Epithelial cell of esophagus (primary cell): ENCODE results near the gene PRSS38.

ENCODE experiments used
- DNase-seq: peaks from one replicate; pipeline ENCODE4 v3.0.0; 2010; ENCODE audit warnings: low read depth
- H3K4me3 ChIP-seq: 2 replicates; pipeline ENCODE4 v1.5.1; 2011; ENCODE audit warnings: mild to moderate bottlenecking, low read length, control low read depth
- CTCF ChIP-seq: IDR thresholded peaks from 2 replicates; pipeline ENCODE4 v1.5.1; 2011; ENCODE audit warnings: low read depth, mild to moderate bottlenecking, low read length, control low read depth, inconsistent platforms; ENCODE audit not compliant: insufficient read depth; ENCODE audit errors: missing control alignments

Gene PRSS38

GRCh38 chr1:227815468-227816409, at the start of gene PRSS38:
TSS of gene PRSS38 (plus strand) at chr1:227815675. CDS start at chr1:227815717, 42 bp downstream.
- H3K4me3 ChIP-seq, result no peak within 1 kb of the TSS
- TF ChIP-seq CTCF, result no peak
- no peak for DNase-seq

- no peak for TF ChIP-seq CTCF
- H3K4me3 ChIP-seq, result no peak overlapping the region
- no peak for DNase-seq
Measured at GRCh38 chr1:227766015-227766634, 49.4 kb upstream of the PRSS38 start.

- no peak for TF ChIP-seq CTCF
- no peak overlapping the region for H3K4me3 ChIP-seq
- DNase-seq, result no peak
Measured at GRCh38 chr1:227766653-227767277, 48.7 kb upstream of the PRSS38 start.

GRCh38 chr1:227767401-227768124, 47.9 kb upstream of the PRSS38 start:
- TF ChIP-seq CTCF, result no peak

GRCh38 chr1:227768125-227768439, 47.4 kb upstream of the PRSS38 start:
- TF ChIP-seq CTCF, result no peak
- no peak overlapping the region for H3K4me3 ChIP-seq
- no peak for DNase-seq

More at GRCh38 chr1:227767401-227768124, 47.9 kb upstream of the PRSS38 start:
- no peak overlapping the region for H3K4me3 ChIP-seq
- no peak for DNase-seq

- no peak overlapping the region for H3K4me3 ChIP-seq
- no peak for DNase-seq
- no peak for TF ChIP-seq CTCF
Measured at GRCh38 chr1:227768640-227769039, 46.8 kb upstream of the PRSS38 start.
